ENCODE data around the gene EPN3. TPM values are rescaled to one million over a fixed set of nuclear protein-coding genes. Genes with fewer than 3 reads are reported as not detected.
A peak's percentile ranks its signal among the peaks of the same experiment; 100 is the strongest.

Gene EPN3
- total RNA-seq, 1 experiment from 2014 or later = 20.5 TPM

DNA sequence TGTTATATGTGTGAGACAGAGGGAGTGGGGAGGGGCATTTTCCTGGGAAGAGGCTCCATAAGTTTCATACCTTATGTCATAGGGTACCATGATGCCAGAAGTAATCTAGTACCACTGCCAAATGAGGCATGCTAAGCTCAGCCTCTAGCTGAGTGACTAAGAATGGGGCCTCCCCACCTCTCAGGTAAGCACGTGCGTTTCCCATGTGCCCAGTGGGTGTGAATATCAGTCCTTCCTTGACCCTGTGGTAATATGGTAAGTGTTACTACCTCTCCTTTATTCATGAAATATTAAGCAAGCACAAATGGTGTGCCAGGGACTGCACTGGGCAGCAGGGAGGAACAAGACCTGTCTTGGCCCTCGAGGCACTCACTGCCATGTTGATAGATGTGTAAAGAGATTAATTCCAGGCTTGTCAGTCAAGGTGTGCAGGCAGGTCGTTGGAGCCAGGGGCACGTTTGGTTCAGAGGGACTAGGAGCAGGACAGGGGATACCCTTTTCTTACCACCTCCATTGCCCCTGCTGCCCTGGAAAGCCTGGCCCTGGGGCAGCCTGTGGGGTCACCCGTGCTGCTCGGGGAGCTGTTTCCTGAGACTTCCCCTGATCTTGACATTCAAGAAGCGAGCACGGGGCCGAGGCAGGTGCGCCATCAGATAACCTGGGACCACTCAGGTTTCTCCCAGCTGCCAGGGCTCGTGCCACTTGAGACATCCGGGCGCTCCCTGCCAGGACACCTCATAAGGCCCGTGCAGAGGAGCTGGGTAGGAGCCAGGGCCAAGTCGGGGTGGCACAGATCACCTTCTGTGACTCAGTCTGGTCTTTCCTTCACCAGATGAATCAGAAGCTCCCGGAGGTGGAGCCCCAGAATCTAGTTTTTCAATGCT, 45.1 kb upstream of the EPN3 start:
- Histone ChIP-seq H3K27ac (ENCODE audit: low read length) (no peak overlapping the region; the same call in 1 of the 2 replicates), H3K9me2 (replicated peaks; ENCODE audit: low read length) (no peaks in the 10 kb centered on the region), H3K4me3 (ENCODE audit: low read length) (no peak overlapping the region), H3K4me1 (ENCODE audit: insufficient read depth, low read length) (peaks cover 22% of the 10 kb centered on the region), H3K79me2 (ENCODE audit: low read length) (no peaks in the 10 kb centered on the region), H3K4me2 (ENCODE audit: low read length) (peak overlapping the region; percentile 52), H4K20me1 (ENCODE audit: low read length) (no peaks in the 10 kb centered on the region), H3K9me3 (ENCODE audit: low read length) (no peaks in the 10 kb centered on the region), H3K36me3 (ENCODE audit: low read depth, low read length) (peaks cover 23% of the 10 kb centered on the region; the same call in 1 of the 2 replicates), H2AFZ (ENCODE audit: low read length) (no peak overlapping the region), H3K27me3 (ENCODE audit: low read length) (no peaks in the 10 kb centered on the region), H3F3A (ENCODE audit: low read length, unreplicated experiment) (no peaks in the 10 kb centered on the region), H3K9ac (ENCODE audit: low read length) (no peak overlapping the region)
- ATAC-seq = peak; percentile 96
- TF ChIP-seq EZH2 (IDR thresholded peaks at IDR 0.05; ENCODE audit: low read length, unreplicated experiment) (no peak), EZH2phosphoT487 (IDR thresholded peaks at IDR 0.05; ENCODE audit: borderline replicate concordance, low read length) (no peak)
- TF ChIP-seq, protein P1, sequence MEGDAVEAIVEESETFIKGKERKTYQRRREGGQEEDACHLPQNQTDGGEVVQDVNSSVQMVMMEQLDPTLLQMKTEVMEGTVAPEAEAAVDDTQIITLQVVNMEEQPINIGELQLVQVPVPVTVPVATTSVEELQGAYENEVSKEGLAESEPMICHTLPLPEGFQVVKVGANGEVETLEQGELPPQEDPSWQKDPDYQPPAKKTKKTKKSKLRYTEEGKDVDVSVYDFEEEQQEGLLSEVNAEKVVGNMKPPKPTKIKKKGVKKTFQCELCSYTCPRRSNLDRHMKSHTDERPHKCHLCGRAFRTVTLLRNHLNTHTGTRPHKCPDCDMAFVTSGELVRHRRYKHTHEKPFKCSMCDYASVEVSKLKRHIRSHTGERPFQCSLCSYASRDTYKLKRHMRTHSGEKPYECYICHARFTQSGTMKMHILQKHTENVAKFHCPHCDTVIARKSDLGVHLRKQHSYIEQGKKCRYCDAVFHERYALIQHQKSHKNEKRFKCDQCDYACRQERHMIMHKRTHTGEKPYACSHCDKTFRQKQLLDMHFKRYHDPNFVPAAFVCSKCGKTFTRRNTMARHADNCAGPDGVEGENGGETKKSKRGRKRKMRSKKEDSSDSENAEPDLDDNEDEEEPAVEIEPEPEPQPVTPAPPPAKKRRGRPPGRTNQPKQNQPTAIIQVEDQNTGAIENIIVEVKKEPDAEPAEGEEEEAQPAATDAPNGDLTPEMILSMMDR (conservative IDR thresholded peaks at IDR 0.05; ENCODE audit: low read depth, low read length) = no peak
- ChIA-PET POLR2A (ENCODE audit: unreplicated experiment) (interaction anchor here (0.5 to 1.1 kb wide), 2 partner anchors 181 to 205 kb away, joined by 15 to 17 read pairs; no protein-coding TSS in a partner anchor), CTCF (interaction anchor here (0.5 to 1.3 kb wide), 3 partner anchors 8 to 139 kb away, joined by 3 to 8 read pairs (median 4); no protein-coding TSS in a partner anchor)
- peak; percentile 90 for DNase-seq
- intact Hi-C loops (cut with micrococcal nuclease) = no loop called here
- no TSS peak for BruUV-seq (replicated peaks)

DNA sequence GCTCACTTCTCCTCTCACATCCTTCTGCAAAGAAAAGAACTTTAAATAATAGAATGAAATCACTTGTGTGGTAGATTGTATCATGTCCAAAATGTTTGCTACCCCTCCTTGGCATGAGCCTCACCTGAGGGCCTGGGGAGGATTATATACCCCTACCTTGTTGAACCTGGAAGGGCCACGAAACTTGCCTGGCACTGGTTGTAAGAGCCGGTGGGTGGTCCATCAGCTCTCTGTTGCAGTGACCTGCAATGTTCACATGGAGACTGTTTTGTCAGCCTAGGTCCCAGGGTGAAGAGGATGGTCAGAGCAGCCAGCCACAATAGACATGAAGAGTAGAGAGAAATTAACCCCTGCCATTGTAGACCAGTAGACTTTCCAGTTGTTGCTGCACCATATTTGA, 43.7 kb upstream of the EPN3 start:
- DNase-seq (no peak), ATAC-seq (no peak)
- peaks cover 15% of the 10 kb centered on the region; the same call in 1 of the 2 replicates for H3K36me3 ChIP-seq (ENCODE audit: low read depth, low read length)
- intact Hi-C loops (cut with micrococcal nuclease) = no loop called here
- H3K4me3 ChIP-seq (ENCODE audit: low read length) = no peak overlapping the region
- no peak overlapping the region for H3K4me2 ChIP-seq (ENCODE audit: low read length)
- no peak overlapping the region for H3K9ac ChIP-seq (ENCODE audit: low read length)
- BruUV-seq (replicated peaks) = no TSS peak
- H3F3A ChIP-seq (ENCODE audit: low read length, unreplicated experiment) = no peaks in the 10 kb centered on the region
- H3K9me3 ChIP-seq (ENCODE audit: low read length) = no peaks in the 10 kb centered on the region
- H3K9me2 ChIP-seq (replicated peaks; ENCODE audit: low read length) = no peaks in the 10 kb centered on the region
- ChIA-PET CTCF (no interaction called here), POLR2A (ENCODE audit: unreplicated experiment) (no interaction called here)
- H3K27me3 ChIP-seq (ENCODE audit: low read length) = no peaks in the 10 kb centered on the region
- no peak overlapping the region for H2AFZ ChIP-seq (ENCODE audit: low read length)
- no peak for TF ChIP-seq EZH2 (IDR thresholded peaks at IDR 0.05; ENCODE audit: low read length, unreplicated experiment)
- TF ChIP-seq, protein P1 (conservative IDR thresholded peaks at IDR 0.05; ENCODE audit: low read depth, low read length) = no peak
- no peak for TF ChIP-seq EZH2phosphoT487 (IDR thresholded peaks at IDR 0.05; ENCODE audit: borderline replicate concordance, low read length)
- no peak overlapping the region for H3K27ac ChIP-seq (ENCODE audit: low read length)
- no peaks in the 10 kb centered on the region for H3K79me2 ChIP-seq (ENCODE audit: low read length)
- H3K4me1 ChIP-seq (ENCODE audit: insufficient read depth, low read length) = peaks cover 15% of the 10 kb centered on the region
- no peaks in the 10 kb centered on the region for H4K20me1 ChIP-seq (ENCODE audit: low read length)

DNA sequence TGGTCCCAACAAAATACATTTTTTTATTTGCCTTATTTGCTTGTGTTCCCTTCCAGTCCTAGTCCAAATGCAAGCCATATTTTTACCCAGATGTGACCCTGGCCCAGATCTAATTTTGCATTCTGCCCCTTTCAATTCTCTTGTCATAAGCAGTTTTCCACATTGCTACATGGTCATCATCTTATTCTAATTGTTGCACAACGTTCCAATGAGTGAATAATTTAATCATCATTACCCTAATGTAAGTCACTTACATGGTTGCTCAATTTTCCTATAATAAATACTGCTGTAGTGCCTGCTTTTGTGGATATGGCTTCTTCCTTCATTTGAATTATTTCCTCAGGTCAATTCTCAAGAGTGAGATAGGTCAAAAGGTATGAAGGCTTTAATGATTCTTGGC, 41.0 kb upstream of the EPN3 start:
- no TSS peak for BruUV-seq (replicated peaks)
- H3K79me2 ChIP-seq (ENCODE audit: low read length) = no peaks in the 10 kb centered on the region
- TF ChIP-seq EZH2phosphoT487 (IDR thresholded peaks at IDR 0.05; ENCODE audit: borderline replicate concordance, low read length) = no peak
- TF ChIP-seq, protein P1 (conservative IDR thresholded peaks at IDR 0.05; ENCODE audit: low read depth, low read length) = no peak
- TF ChIP-seq EZH2 (IDR thresholded peaks at IDR 0.05; ENCODE audit: low read length, unreplicated experiment) = no peak
- no peak overlapping the region for H3K4me2 ChIP-seq (ENCODE audit: low read length)
- H3K27ac ChIP-seq (ENCODE audit: low read length) = no peak overlapping the region
- no peaks in the 10 kb centered on the region for H3K9me3 ChIP-seq (ENCODE audit: low read length)
- DNase-seq (no peak), ATAC-seq (no peak)
- no peaks in the 10 kb centered on the region for H3F3A ChIP-seq (ENCODE audit: low read length, unreplicated experiment)
- intact Hi-C loops (cut with micrococcal nuclease) = no loop called here
- H3K9me2 ChIP-seq (replicated peaks; ENCODE audit: low read length) = no peaks in the 10 kb centered on the region
- no peaks in the 10 kb centered on the region for H4K20me1 ChIP-seq (ENCODE audit: low read length)
- H3K27me3 ChIP-seq (ENCODE audit: low read length) = no peaks in the 10 kb centered on the region
- H3K4me1 ChIP-seq (ENCODE audit: insufficient read depth, low read length) = peaks cover 15% of the 10 kb centered on the region
- no peak overlapping the region for H3K4me3 ChIP-seq (ENCODE audit: low read length)
- CTCF ChIA-PET = interaction anchor here (0.5 kb wide), 1 partner anchor 9 kb away, joined by 6 read pairs; no protein-coding TSS in a partner anchor
- POLR2A ChIA-PET (ENCODE audit: unreplicated experiment) = no interaction called here
- no peak overlapping the region for H2AFZ ChIP-seq (ENCODE audit: low read length)
- no peak overlapping the region for H3K9ac ChIP-seq (ENCODE audit: low read length)
- H3K36me3 ChIP-seq (ENCODE audit: low read depth, low read length) = no peaks in the 10 kb centered on the region

Measured in PC-3 (cell line).